ENCODE results near the gene EMC9. TPM values are rescaled to one million over a fixed set of nuclear protein-coding genes. Genes with fewer than 3 reads are reported as not detected.
A peak's percentile ranks its signal among the peaks of the same experiment; 100 is the strongest.

EMC9 gene
- total RNA-seq, 6 donors from 2014 or later: 8.6 to 13.8 (median 12.0) TPM

DNA sequence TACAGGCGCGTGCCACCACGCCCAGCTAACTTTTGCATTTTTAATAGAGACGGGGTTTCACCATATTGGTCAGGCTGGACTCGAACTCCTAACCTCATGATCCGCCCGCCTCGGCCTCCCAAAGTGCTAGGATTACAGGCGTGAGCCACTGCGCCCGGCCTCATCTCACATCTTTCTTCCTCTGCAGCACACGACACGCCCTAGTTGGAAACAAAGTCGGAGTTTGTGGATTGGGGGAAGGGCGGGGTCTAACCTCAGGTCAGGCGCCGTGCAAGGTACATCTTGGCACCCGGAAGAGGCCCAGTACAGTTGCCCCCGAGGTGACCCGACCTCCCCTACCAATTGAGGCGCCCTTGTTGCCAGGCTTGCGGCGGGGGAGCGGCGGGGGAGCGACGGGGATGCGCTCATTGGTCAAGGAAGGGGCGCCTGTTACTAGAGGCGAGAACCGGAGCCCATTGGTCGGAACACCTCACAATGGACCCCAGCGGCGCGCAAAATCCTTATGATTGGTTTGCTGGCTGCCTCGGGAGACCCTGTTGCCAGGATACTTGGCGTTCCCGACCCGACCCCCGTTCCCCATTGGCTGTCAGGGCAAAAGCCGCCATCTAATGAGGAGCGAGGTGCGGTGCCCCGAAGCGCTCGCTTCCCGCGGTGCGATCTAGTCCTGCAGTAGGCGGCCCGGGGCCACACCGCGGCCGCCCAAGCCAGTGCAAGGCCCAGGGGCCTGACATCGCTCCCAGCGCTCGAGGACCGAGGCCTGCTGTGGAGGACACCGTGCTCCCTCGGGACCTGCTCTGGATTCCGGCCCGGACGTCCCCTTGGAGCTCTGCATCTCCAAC, 30.2 kb upstream of the EMC9 start, which contains the start of gene REC8:
REC8 (plus strand) TSS at position 659 of the 839 bp plus-strand sequence. CDS start 473 bp downstream, outside the sequence.
- Histone ChIP-seq H3K4me3 (peak within 1 kb of the TSS in 3 of 4 donors; percentile 34 to 45 (median 43)), H3K9me3 (no peaks in the 10 kb centered on the region), H3K36me3 (peaks cover 3 to 75% (median 44%) of the 10 kb centered on the region in 4 donors), H3K27ac (peak within 1 kb of the TSS in 3 of 4 donors; percentile 10 to 52 (median 22)), H3K27me3 (no peaks in the 10 kb centered on the region), H3K4me1 (peaks cover 0 to 10% (median 6%) of the 10 kb centered on the region in 4 donors)
- ATAC-seq (ENCODE audit: low FRiP score in 2 of 2): peak; percentile 72 to 84
- DNase-seq: peak; percentile 84 to 91
- no peak for TF ChIP-seq EP300 (IDR thresholded peaks at IDR 0.05)
- TF ChIP-seq, protein P1, sequence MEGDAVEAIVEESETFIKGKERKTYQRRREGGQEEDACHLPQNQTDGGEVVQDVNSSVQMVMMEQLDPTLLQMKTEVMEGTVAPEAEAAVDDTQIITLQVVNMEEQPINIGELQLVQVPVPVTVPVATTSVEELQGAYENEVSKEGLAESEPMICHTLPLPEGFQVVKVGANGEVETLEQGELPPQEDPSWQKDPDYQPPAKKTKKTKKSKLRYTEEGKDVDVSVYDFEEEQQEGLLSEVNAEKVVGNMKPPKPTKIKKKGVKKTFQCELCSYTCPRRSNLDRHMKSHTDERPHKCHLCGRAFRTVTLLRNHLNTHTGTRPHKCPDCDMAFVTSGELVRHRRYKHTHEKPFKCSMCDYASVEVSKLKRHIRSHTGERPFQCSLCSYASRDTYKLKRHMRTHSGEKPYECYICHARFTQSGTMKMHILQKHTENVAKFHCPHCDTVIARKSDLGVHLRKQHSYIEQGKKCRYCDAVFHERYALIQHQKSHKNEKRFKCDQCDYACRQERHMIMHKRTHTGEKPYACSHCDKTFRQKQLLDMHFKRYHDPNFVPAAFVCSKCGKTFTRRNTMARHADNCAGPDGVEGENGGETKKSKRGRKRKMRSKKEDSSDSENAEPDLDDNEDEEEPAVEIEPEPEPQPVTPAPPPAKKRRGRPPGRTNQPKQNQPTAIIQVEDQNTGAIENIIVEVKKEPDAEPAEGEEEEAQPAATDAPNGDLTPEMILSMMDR (IDR thresholded peaks at IDR 0.05): no peak
- peak in 1 of 4 donors; percentile 35 for TF ChIP-seq POLR2A (IDR thresholded peaks at IDR 0.05)
- no peak for TF ChIP-seq POLR2AphosphoS5 (IDR thresholded peaks at IDR 0.05)
- WGBS, 2 donors: 34 to 39% methylated on average over 27 to 54 of the region's 63 CpGs

DNA sequence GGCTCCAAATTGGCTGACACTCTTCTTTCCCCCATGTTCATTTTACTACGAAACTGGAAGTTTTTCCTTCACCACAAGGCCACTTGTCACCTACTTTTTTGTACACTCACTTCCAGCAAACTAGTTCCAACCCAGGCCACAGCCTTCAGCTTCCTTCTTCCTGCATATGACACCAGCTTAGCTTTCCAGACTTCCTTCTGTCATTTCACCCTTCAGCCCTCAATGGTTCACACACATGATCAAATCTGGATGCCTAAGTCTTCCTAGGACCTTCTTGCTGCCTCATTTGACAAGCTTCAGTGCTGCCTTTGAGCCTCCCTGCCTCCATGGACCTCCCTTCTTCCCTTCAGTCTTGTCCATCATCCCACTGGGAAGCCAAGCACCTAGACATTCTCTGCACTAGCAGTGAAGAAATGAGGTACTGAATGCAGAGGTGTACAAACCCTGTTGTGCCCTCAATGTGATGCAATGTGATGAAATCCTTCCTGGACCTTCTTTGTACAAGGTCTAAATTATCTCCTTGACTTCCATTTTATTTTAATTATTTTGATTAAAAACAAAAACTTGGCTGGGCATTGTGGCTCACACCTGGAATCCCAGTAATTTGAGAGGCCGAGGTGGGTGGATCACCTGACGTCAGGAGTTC, 26.2 kb upstream of the EMC9 start:
- peaks cover 18 to 41% (median 20%) of the 10 kb centered on the region in 4 donors for H3K4me1 ChIP-seq
- H3K36me3 ChIP-seq: peaks cover 35 to 85% (median 61%) of the 10 kb centered on the region in 4 donors
- TF ChIP-seq POLR2A (IDR thresholded peaks at IDR 0.05) (no peak), POLR2AphosphoS5 (IDR thresholded peaks at IDR 0.05) (no peak), EP300 (IDR thresholded peaks at IDR 0.05) (no peak)
- TF ChIP-seq, protein P1 (IDR thresholded peaks at IDR 0.05): no peak
- no peaks in the 10 kb centered on the region for H3K27me3 ChIP-seq
- WGBS, 2 donors: 77 to 81% methylated on average over 3 of the region's 3 CpGs
- DNase-seq: peak in 1 of 2 donors; percentile 41
- ATAC-seq (ENCODE audit: low FRiP score in 2 of 2): no peak
- H3K9me3 ChIP-seq: no peaks in the 10 kb centered on the region
- peak overlapping the region in 2 of 4 donors; percentile 12 to 24 for H3K27ac ChIP-seq
- H3K4me3 ChIP-seq: no peak overlapping the region

DNA sequence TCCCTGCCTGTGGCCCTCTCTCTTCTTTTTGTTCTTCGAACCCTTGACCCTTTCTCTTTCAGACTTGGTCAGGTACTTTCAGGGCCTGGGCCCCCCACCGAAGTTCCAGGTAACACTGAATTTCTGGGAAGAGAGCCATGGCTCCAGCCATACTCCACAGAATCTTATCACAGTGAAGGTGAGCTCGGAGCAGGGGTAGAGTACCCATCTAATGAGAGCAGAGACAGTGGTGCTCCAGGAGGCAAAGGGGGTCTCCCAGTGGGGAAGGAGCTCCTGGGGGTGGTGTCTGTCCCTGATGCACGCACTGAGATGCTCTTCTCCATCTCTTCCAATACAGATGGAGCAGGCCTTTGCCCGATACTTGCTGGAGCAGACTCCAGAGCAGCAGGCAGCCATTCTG, 24.4 kb upstream of the EMC9 start:
- Histone ChIP-seq H3K9me3 (no peaks in the 10 kb centered on the region), H3K4me1 (peaks cover 25 to 44% (median 26%) of the 10 kb centered on the region in 4 donors), H3K4me3 (no peak overlapping the region), H3K27ac (no peak overlapping the region), H3K36me3 (peaks cover 35 to 80% (median 57%) of the 10 kb centered on the region in 4 donors), H3K27me3 (no peaks in the 10 kb centered on the region)
- TF ChIP-seq POLR2A (IDR thresholded peaks at IDR 0.05) (no peak), EP300 (IDR thresholded peaks at IDR 0.05) (no peak)
- no peak for DNase-seq
- 82 to 84% methylated on average over 5 of the region's 5 CpGs for WGBS, 2 donors
- ATAC-seq (ENCODE audit: low FRiP score in 2 of 2): no peak

DNA sequence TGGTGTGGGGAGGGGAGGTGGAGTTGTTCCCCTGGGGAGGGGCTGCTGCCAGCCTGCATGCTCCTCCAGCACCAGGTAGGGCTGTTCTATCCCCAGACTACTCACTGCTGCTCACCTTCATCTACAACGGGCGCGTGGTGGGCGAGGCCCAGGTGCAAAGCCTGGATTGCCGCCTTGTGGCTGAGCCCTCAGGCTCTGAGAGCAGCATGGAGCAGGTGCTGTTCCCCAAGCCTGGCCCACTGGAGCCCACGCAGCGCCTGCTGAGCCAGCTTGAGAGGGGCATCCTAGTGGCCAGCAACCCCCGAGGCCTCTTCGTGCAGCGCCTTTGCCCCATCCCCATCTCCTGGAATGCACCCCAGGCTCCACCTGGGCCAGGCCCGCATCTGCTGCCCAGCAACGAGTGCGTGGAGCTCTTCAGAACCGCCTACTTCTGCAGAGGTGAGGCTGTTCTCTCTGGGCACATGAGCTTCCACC, 23.2 kb upstream of the EMC9 start:
- Histone ChIP-seq H3K4me3 (no peak overlapping the region), H3K27me3 (no peaks in the 10 kb centered on the region), H3K36me3 (peaks cover 35 to 83% (median 62%) of the 10 kb centered on the region in 4 donors), H3K27ac (peak overlapping the region in 1 of 4 donors; percentile 90), H3K4me1 (peaks cover 30 to 52% (median 31%) of the 10 kb centered on the region in 4 donors), H3K9me3 (no peaks in the 10 kb centered on the region)
- DNase-seq (peak in 1 of 2 donors; percentile 70), ATAC-seq (ENCODE audit: low FRiP score in 2 of 2) (no peak)
- TF ChIP-seq POLR2A (IDR thresholded peaks at IDR 0.05): no peak
- TF ChIP-seq POLR2AphosphoS5 (IDR thresholded peaks at IDR 0.05): no peak
- TF ChIP-seq EP300 (IDR thresholded peaks at IDR 0.05): no peak
- TF ChIP-seq, protein P1 (IDR thresholded peaks at IDR 0.05): no peak
- WGBS, 2 donors: 83 to 97% methylated on average over 9 of the region's 14 CpGs

DNA sequence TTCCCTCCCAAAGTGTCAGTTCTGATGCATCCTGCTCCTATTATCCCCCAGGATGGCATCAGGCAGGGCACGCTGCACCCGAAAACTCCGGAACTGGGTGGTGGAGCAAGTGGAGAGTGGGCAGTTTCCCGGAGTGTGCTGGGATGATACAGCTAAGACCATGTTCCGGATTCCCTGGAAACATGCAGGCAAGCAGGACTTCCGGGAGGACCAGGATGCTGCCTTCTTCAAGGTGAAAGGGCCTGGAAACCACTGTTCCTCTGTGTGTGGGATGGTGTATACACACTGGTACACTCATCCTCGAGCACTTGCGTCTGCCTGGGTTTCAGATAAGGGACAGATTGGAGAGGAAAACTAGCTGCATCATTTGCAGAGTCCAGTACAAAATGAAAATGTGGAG, 20.7 kb upstream of the EMC9 start:
- no peak for DNase-seq
- peaks cover 46 to 75% (median 64%) of the 10 kb centered on the region in 4 donors for H3K36me3 ChIP-seq

More for the DNA sequence above, 20.7 kb upstream of the EMC9 start:
- TF ChIP-seq, protein P1 (IDR thresholded peaks at IDR 0.05): no peak
- TF ChIP-seq POLR2AphosphoS5 (IDR thresholded peaks at IDR 0.05) (no peak), POLR2A (IDR thresholded peaks at IDR 0.05) (no peak), EP300 (IDR thresholded peaks at IDR 0.05) (no peak)
- no peak for ATAC-seq (ENCODE audit: low FRiP score in 2 of 2)
- peak overlapping the region; percentile 49 to 84 (median 70) for H3K4me3 ChIP-seq
- H3K4me1 ChIP-seq: peaks cover 30 to 52% (median 31%) of the 10 kb centered on the region in 4 donors
- H3K27ac ChIP-seq: peak overlapping the region; percentile 89 to 99 (median 90)
- 23 to 42% methylated on average over 8 of the region's 8 CpGs for WGBS, 2 donors
- no peaks in the 10 kb centered on the region for H3K9me3 ChIP-seq
- no peaks in the 10 kb centered on the region for H3K27me3 ChIP-seq

All from upper lobe of left lung (tissue), 6 donors.